ENCODE results near the gene PLAU. TPM values are rescaled to one million over a fixed set of nuclear protein-coding genes. Genes with fewer than 3 reads are reported as not detected.

The PLAU gene
- polyA plus RNA-seq, 1 donor, result 19.6 TPM

DNA sequence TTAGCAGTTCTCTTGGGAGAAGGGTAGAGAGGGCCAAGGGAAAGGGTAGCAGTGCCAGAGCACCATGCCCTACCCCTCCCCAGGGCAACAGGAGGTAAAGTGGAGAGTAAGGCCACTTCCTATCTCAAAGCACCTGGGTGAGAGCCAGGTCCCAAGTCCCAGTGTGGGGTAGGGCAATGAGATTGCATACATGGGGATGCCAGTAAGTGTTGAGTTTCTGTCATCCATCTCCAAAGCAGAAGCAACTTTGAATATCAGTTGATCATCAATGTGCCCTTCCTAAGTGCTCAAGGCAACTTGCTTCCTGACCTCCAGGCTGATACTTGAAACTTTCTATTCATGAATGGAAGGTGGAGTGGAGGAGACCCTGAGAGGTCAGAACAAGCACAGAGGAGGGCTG lies 34.4 kb upstream of the PLAU start:
- Histone ChIP-seq H3K4me3 (ENCODE audit: low read length) (no peak overlapping the region), H3K27me3 (ENCODE audit: control insufficient read depth, insufficient read depth, low read length) (no peaks in the 10 kb centered on the region), H3K36me3 (ENCODE audit: control insufficient read depth, insufficient read depth, low read length) (peaks cover 1% of the 10 kb centered on the region), H3K9me3 (ENCODE audit: control insufficient read depth, low read depth, low read length) (no peaks in the 10 kb centered on the region), H3K27ac (ENCODE audit: low read length) (no peak overlapping the region), H3K4me1 (ENCODE audit: control insufficient read depth, insufficient read depth, low read length) (peaks cover 25% of the 10 kb centered on the region)
- peak in 1 of 2 donors; percentile 30 for DNase-seq

DNA sequence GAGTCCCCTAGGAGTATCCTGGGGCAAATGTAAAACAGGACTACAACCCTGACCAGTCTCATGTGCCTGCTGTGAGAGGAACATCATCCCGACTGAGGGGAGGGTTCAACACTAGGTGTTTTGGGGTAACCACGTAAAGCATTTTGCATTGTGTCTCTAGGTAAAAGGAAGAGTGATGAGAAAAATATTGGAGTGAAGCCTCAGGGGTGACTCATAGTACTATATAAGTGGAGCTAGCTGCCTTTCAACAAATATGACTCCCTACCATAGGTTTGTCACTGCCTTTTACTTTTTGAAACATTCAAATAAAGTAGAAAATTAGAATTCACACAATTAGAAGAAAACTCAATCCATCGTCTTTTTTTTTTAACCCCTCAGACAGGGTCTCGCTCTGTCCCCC lies 34.0 kb upstream of the PLAU start:
- Histone ChIP-seq H3K4me1 (ENCODE audit: control insufficient read depth, insufficient read depth, low read length) (peaks cover 21% of the 10 kb centered on the region), H3K4me3 (ENCODE audit: low read length) (no peak overlapping the region), H3K27me3 (ENCODE audit: control insufficient read depth, insufficient read depth, low read length) (no peaks in the 10 kb centered on the region), H3K9me3 (ENCODE audit: control insufficient read depth, low read depth, low read length) (no peaks in the 10 kb centered on the region), H3K27ac (ENCODE audit: low read length) (no peak overlapping the region), H3K36me3 (ENCODE audit: control insufficient read depth, insufficient read depth, low read length) (no peaks in the 10 kb centered on the region)
- no CpG with 5 or more reads among the region's 4 CpGs for WGBS (ENCODE audit: insufficient coverage, low lambda C conversion rate)
- DNase-seq, result no peak

DNA sequence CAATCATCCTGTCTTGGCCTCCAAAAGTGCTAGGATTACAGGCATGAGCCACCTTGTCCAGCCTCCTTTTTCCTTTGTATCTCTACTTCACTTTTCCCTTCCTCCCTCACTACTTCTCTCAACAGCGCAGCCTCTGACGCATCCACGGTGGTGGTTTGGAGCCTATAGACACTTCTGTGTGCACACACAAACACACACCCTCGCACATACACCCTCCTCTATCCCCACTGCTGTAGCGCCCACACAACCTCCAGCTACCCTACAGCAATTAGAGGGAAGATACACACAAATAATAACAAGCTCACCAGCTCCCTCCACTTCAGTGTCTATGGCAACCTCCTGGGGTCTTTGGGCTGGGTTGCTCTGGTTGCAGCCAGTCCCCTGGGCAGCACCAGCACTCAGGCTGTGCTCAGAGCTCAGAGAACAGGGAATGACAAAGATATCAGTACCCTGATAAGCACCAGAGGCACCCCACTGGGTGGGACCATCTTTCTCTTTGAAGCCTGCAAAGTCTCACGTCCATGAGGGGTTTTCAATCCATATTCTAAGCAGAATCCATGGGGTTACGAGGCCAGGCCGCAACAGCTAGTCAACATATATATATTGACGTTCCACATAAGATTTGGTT lies 33.3 kb upstream of the PLAU start:
- H3K36me3 ChIP-seq (ENCODE audit: control insufficient read depth, insufficient read depth, low read length), result no peaks in the 10 kb centered on the region
- H3K9me3 ChIP-seq (ENCODE audit: control insufficient read depth, low read depth, low read length), result no peaks in the 10 kb centered on the region
- no CpG with 5 or more reads among the region's 9 CpGs for WGBS (ENCODE audit: insufficient coverage, low lambda C conversion rate)

DNA sequence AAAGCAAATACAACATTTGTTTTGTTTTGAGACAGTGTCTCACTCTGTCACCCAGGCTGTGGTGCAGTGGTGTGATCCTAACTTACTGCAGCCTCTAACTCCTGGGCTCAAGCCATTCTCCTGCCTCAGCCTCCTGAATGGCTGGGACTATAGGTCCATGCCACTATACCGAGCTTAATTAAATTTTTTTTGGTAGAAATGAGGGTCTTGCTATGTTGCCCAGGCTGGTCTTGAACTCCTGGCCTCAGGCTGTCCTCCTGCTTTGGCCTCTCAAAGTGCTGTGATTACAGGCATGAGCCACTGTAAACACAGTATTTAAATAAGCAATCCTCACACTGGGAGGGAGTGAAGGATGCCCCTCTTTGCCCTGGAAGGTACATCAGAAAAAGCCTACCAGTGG lies 32.6 kb upstream of the PLAU start:
- H3K36me3 ChIP-seq (ENCODE audit: control insufficient read depth, insufficient read depth, low read length), result no peaks in the 10 kb centered on the region
- WGBS (ENCODE audit: insufficient coverage, low lambda C conversion rate), result no CpG with 5 or more reads among the region's 1 CpG
- no peaks in the 10 kb centered on the region for H3K27me3 ChIP-seq (ENCODE audit: control insufficient read depth, insufficient read depth, low read length)
- no peaks in the 10 kb centered on the region for H3K9me3 ChIP-seq (ENCODE audit: control insufficient read depth, low read depth, low read length)
- no peak overlapping the region for H3K27ac ChIP-seq (ENCODE audit: low read length)
- H3K4me1 ChIP-seq (ENCODE audit: control insufficient read depth, insufficient read depth, low read length), result peaks cover 8% of the 10 kb centered on the region
- H3K4me3 ChIP-seq (ENCODE audit: low read length), result no peak overlapping the region
- DNase-seq, result no peak

More for the DNA sequence above, 33.3 kb upstream of the PLAU start:
- H3K27ac ChIP-seq (ENCODE audit: low read length), result no peak overlapping the region
- H3K27me3 ChIP-seq (ENCODE audit: control insufficient read depth, insufficient read depth, low read length), result no peaks in the 10 kb centered on the region
- H3K4me3 ChIP-seq (ENCODE audit: low read length), result no peak overlapping the region
- H3K4me1 ChIP-seq (ENCODE audit: control insufficient read depth, insufficient read depth, low read length), result peaks cover 14% of the 10 kb centered on the region
- no peak for DNase-seq

DNA sequence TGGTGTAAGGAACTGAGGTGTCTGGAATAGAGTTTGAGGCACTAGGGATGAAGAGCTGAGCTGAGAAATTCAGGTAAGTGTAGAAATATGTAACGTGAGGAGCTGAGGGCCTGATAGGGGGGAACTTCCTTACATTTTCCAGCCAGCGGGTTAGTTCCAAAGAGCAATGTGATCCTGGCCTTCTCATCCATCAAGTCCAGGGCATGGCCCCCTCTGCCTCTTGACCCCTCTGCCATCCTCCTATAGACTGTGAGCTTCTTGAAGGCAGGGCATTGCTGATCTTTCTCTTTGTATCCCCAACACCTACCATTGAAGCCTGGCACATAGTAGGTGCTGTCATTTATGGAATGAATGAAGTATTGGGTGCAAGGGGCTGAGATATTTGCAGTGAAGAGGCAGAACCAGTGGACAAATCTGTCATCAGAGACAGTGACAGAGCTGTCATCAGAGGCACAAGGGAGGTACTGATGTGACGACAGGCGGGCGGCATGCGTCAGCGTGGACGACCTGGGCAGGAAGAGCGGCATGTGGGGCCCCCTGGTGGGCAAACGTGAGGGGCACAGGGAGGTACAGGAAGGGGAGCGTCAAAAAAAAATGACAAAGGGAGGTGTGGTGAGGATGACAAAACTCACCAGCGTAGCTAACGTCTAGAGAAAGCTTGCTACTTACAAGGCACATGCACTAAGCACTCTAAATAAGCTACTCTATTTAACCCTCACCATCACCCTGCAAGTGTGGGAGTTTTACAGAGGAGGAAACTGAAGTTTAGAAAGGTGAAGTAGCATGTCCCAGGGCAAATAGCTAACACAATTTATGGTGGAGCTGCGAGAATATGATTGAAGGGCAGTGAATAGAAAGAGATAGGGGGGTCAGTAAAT lies 31.4 kb upstream of the PLAU start:
- WGBS (ENCODE audit: insufficient coverage, low lambda C conversion rate), result 14% methylated on average over 1 of the region's 14 CpGs

DNA sequence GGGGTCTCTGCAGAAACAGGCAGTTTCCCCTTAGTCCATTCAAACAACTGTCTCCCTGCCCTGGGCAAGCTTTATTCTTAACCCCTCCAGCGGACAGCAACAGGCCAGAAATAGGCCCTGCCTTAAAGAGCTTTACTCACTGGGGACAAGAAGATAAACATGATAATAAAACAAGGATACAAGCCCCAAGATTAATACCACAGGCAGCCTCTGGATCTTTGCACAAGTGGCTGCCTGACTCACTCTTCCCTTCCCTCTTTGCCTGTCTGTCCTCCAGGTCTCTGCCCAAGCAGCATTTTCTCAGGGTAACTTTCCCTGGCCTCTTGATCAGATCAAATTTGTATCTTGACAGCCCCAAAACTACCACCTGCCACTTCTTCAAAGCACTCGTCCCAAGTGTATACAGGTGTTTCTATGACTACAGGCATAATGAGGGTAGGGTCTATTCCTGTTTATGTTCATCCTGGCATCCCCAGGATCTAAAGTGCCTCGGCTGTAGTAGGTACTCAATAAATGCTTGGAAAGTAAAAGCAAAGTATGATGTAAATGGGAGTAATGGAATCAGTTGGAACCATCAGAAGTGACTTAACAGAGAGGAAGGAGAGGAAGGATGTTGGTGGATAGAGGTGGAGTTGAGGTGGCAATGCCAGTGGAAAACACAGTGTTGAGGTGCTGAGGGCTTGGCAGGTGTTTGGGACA lies 29.6 kb upstream of the PLAU start:
- no peak for DNase-seq
- no peaks in the 10 kb centered on the region for H3K27me3 ChIP-seq (ENCODE audit: control insufficient read depth, insufficient read depth, low read length)
- H3K27ac ChIP-seq (ENCODE audit: low read length), result no peak overlapping the region
- H3K4me1 ChIP-seq (ENCODE audit: control insufficient read depth, insufficient read depth, low read length), result peaks cover 8% of the 10 kb centered on the region
- no peaks in the 10 kb centered on the region for H3K9me3 ChIP-seq (ENCODE audit: control insufficient read depth, low read depth, low read length)
- WGBS (ENCODE audit: insufficient coverage, low lambda C conversion rate), result 50% methylated on average over 1 of the region's 3 CpGs
- no peaks in the 10 kb centered on the region for H3K36me3 ChIP-seq (ENCODE audit: control insufficient read depth, insufficient read depth, low read length)
- H3K4me3 ChIP-seq (ENCODE audit: low read length), result no peak overlapping the region

More for the DNA sequence above, 31.4 kb upstream of the PLAU start:
- peak; percentile 86 to 87 for DNase-seq
- Histone ChIP-seq H3K4me1 (ENCODE audit: control insufficient read depth, insufficient read depth, low read length) (peaks cover 8% of the 10 kb centered on the region), H3K9me3 (ENCODE audit: control insufficient read depth, low read depth, low read length) (no peaks in the 10 kb centered on the region), H3K36me3 (ENCODE audit: control insufficient read depth, insufficient read depth, low read length) (no peaks in the 10 kb centered on the region), H3K27ac (ENCODE audit: low read length) (no peak overlapping the region), H3K27me3 (ENCODE audit: control insufficient read depth, insufficient read depth, low read length) (no peaks in the 10 kb centered on the region), H3K4me3 (ENCODE audit: low read length) (no peak overlapping the region)

DNA sequence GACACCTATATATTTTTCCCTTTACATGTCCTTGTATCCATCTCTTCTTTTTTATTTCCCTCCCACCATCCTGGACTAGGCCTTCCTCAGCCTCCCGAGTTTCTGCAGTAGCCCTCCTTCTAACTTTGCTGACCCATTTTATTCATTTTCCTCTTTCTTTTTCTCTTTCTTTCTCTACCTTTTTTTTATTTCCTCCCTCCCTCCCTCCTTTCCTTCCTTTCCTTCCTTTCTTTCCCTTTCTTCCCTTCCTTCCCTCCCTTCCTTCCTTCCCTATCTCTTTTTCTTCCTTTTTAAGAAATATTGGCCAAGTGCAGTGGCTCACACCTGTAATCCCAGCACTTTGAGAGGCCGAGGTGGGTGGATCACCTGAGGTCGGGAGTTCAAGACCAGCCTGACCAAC lies 26.9 kb upstream of the PLAU start:
- WGBS (ENCODE audit: insufficient coverage, low lambda C conversion rate), result 92% methylated on average over 1 of the region's 3 CpGs
- Histone ChIP-seq H3K9me3 (ENCODE audit: control insufficient read depth, low read depth, low read length) (no peaks in the 10 kb centered on the region), H3K4me3 (ENCODE audit: low read length) (no peak overlapping the region), H3K27ac (ENCODE audit: low read length) (no peak overlapping the region), H3K36me3 (ENCODE audit: control insufficient read depth, insufficient read depth, low read length) (no peaks in the 10 kb centered on the region), H3K27me3 (ENCODE audit: control insufficient read depth, insufficient read depth, low read length) (no peaks in the 10 kb centered on the region), H3K4me1 (ENCODE audit: control insufficient read depth, insufficient read depth, low read length) (peaks cover 34% of the 10 kb centered on the region)
- DNase-seq, result no peak

DNA sequence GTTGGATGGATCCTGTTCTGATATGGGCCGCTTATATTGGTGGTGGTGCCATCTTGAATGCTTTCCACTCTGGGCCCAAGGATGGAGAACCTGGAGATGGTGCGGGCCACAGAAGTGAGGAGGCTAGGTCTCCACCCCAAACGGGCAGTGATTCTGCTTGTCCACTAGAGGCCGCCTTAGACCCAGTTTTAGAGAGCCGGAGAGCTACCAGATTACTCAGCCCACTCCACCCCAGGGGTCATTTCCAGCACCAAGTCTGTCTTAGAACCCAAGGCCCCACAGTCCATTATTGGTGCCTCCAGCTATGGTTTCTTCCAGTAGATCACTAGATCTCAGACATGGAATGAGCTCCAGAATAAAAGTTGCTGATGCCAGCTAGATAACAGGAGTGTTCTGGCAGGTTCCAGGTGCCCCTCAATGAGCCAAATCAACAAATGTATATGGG lies 24.8 kb upstream of the PLAU start:
- H3K4me1 ChIP-seq (ENCODE audit: control insufficient read depth, insufficient read depth, low read length), result peaks cover 32% of the 10 kb centered on the region
- no CpG with 5 or more reads among the region's 5 CpGs for WGBS (ENCODE audit: insufficient coverage, low lambda C conversion rate)

DNA sequence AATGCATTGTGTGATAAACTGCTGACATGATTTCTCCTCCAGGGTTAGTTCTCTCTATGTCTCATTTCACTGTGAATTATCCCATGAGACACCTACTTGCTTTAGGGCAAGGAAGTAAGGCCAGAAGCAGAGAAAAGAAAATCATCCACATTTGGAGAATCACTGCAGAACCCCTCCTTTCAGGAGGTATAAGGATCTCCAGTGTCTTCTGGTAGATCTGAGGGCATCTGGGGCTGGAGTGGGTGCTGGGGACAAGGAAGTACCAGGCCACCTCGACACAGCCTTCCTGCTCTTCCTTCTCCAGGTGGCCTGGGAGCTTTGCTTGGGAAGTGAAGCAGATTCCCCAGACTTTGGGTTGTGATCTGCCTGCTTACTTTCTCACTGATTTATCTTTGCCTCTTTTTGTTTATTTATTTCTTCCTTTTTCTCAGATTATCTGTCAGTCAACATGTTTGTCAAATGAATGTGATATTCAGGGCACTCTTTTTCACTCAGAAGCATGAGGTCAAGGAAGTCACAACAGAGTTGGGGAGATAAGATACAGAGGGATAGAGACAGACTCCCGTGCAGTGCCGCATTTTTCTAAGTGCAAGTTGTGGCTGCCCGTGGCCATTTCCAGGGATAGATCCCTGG lies 24.2 kb upstream of the PLAU start:
- Histone ChIP-seq H3K27me3 (ENCODE audit: control insufficient read depth, insufficient read depth, low read length) (no peaks in the 10 kb centered on the region), H3K27ac (ENCODE audit: low read length) (peak overlapping the region; percentile 54), H3K36me3 (ENCODE audit: control insufficient read depth, insufficient read depth, low read length) (no peaks in the 10 kb centered on the region), H3K4me1 (ENCODE audit: control insufficient read depth, insufficient read depth, low read length) (peaks cover 32% of the 10 kb centered on the region), H3K4me3 (ENCODE audit: low read length) (no peak overlapping the region), H3K9me3 (ENCODE audit: control insufficient read depth, low read depth, low read length) (no peaks in the 10 kb centered on the region)
- WGBS (ENCODE audit: insufficient coverage, low lambda C conversion rate), result 29% methylated on average over 3 of the region's 4 CpGs
- no peak for DNase-seq

More for the DNA sequence above, 24.8 kb upstream of the PLAU start:
- no peak overlapping the region for H3K27ac ChIP-seq (ENCODE audit: low read length)
- no peak overlapping the region for H3K4me3 ChIP-seq (ENCODE audit: low read length)
- DNase-seq, result peak; percentile 65 to 67
- no peaks in the 10 kb centered on the region for H3K36me3 ChIP-seq (ENCODE audit: control insufficient read depth, insufficient read depth, low read length)
- no peaks in the 10 kb centered on the region for H3K9me3 ChIP-seq (ENCODE audit: control insufficient read depth, low read depth, low read length)
- H3K27me3 ChIP-seq (ENCODE audit: control insufficient read depth, insufficient read depth, low read length), result no peaks in the 10 kb centered on the region

All from large intestine (tissue), 3 donors.